Daoy (cell line): Measurements from ENCODE around the gene CHRNA9. TPM values are rescaled to one million over a fixed set of nuclear protein-coding genes. Genes with fewer than 3 reads are reported as not detected.

Experiments used
- DNase-seq: peaks from one replicate; pipeline ENCODE4 v3.0.0-alpha.2; 2015; ENCODE audit warnings: low read depth
- total RNA-seq: library from RNA; depleted of rRNA; stranded (reverse); fragments of >200 nt; shearing (Covaris generic); gene quantifications from 2 replicates; pipeline ENCODE4 v1.2.3, GENCODE V29; 2014

The CHRNA9 gene
- total RNA-seq, 1 experiment from 2014 or later, result 11.3 TPM

GRCh38 chr4:40308528-40309122, 26.5 kb upstream of the CHRNA9 start:
- DNase-seq, result no peak

- DNase-seq, result peak; percentile 87
Measured at GRCh38 chr4:40309250-40309774, 25.8 kb upstream of the CHRNA9 start.

- DNase-seq, result no peak
Measured at GRCh38 chr4:40310225-40310624, 24.9 kb upstream of the CHRNA9 start.

- DNase-seq, result no peak
Measured at GRCh38 chr4:40311811-40312346, 23.3 kb upstream of the CHRNA9 start.

- no peak for DNase-seq
Measured at GRCh38 chr4:40314951-40315350, 20.2 kb upstream of the CHRNA9 start.

GRCh38 chr4:40316333-40316781, 18.8 kb upstream of the CHRNA9 start:
- DNase-seq, result peak; percentile 84

- peak; percentile 85 for DNase-seq
Measured at GRCh38 chr4:40316782-40317635, 18.1 kb upstream of the CHRNA9 start.

GRCh38 chr4:40317916-40318658, 17.0 kb upstream of the CHRNA9 start:
- peak; percentile 34 for DNase-seq

GRCh38 chr4:40321574-40322275, 13.4 kb upstream of the CHRNA9 start:
- DNase-seq, result peak; percentile 67

- DNase-seq, result no peak
Measured at GRCh38 chr4:40322811-40323210, 12.3 kb upstream of the CHRNA9 start.

GRCh38 chr4:40323866-40324265, 11.3 kb upstream of the CHRNA9 start:
- no peak for DNase-seq

GRCh38 chr4:40325406-40326019, 9.6 kb upstream of the CHRNA9 start:
- DNase-seq, result peak; percentile 55

- DNase-seq, result no peak
Measured at GRCh38 chr4:40327340-40327739, 7.8 kb upstream of the CHRNA9 start.

- DNase-seq, result no peak
Measured at GRCh38 chr4:40328383-40328782, 6.8 kb upstream of the CHRNA9 start.

GRCh38 chr4:40329805-40330204, 5.3 kb upstream of the CHRNA9 start:
- DNase-seq, result no peak

- DNase-seq, result no peak
Measured at GRCh38 chr4:40330536-40330935, 4.6 kb upstream of the CHRNA9 start.

- no peak for DNase-seq
Measured at GRCh38 chr4:40331101-40331745, 3.9 kb upstream of the CHRNA9 start.

- no peak for DNase-seq
Measured at GRCh38 chr4:40331961-40332360, 3.2 kb upstream of the CHRNA9 start.

GRCh38 chr4:40333921-40334352, 1.2 kb upstream of the CHRNA9 start:
- peak; percentile 90 for DNase-seq

GRCh38 chr4:40335525-40335894, 377 bp downstream of the CHRNA9 start:
- peak; percentile 61 for DNase-seq
